HG02970 (cell line): ENCODE results near the gene MEGF6.
"Not testable (repeated sequence)": the region's sequence is repeated elsewhere in the genome, so short reads cannot be mapped to it uniquely, and the experiment has no call there.

Experiments
- ATAC-seq: cut with Tn5 transposase; IDR thresholded peaks from one replicate; pipeline ENCODE4 v1.9.1; 2021; ENCODE audit warnings: mild to moderate bottlenecking, moderate library complexity, moderate number of reproducible peaks; ENCODE audit not compliant: unreplicated experiment, low FRiP score

Gene MEGF6

GRCh38 chr1:3596663-3597598 lies 14.4 kb downstream of the MEGF6 start:
- no peak for ATAC-seq

GRCh38 chr1:3595949-3596348 lies 15.4 kb downstream of the MEGF6 start:
- no peak for ATAC-seq

DNA sequence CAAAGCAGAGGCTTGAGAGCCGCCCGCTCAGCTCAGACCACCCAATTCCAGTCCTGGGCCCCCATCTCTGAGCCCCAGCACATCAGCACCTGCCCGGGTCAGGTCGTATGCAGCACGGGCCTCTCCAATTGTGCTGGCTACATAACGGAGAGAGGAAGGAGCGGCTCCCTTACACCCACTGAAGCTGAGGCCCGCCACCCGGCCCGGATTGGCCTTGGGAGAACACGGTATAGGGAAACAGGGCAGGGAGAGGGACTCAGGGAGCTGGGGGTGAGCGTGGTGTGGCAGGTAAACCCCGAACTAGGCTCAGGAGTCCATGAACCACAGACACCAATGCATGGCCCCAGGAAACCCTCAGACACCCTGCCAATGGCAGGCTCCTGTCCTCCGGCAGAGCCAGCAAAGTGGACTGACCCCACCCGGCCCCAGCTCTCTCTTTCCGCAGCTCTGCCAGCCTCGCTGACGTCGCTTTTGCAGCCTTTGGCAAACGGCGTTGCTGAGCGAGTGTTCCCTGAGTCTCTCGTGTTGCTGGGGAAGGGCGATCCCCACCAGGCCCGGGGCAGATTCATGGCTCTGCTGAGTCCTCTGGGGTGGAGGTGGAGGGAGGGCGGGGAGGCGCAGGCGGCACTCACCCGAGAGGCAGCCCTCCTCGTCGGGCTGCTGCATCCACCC lies 16.5 kb downstream of the MEGF6 start:
- ATAC-seq = no peak

DNA sequence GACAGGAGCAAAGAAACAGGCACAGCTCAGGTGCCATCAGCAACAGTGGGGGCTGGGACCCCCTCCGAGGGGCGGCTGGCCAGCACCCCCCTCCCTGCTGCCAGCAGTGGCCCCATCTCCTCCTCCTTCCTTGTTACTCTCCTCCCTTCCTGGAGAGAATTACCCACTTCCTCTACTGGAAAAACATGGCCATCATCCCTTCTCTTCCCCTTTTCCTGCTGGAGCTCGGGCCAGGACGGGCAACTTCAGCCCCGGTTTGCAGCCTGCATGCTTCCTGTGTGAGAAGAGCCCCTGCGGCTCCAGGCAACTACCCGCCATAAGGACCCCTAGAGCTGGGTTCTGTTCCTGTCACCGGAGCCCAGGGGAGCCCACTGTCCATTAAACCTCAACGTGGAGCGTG lies 17.6 kb downstream of the MEGF6 start:
- ATAC-seq = no peak

DNA sequence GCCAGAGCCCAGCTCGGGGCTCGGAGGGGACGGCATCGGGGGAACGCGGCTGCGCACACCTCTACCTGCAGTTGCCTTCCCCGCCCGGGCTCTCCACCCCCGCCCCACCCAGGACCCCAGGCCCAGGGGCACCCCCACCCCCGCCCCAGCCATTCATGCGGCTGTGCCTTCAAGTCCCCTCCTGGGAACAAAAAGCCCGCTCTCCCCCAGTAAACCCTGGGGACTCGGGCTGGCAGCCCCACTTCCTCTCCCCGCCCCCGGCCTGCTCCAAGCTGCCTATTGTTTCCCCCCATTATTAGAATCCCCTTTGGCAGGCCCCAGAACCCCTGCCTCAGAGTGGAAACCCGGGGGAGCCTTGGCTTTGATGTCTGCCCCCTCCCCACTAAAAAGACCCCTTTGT lies 18.0 kb downstream of the MEGF6 start:
- ATAC-seq = no peak

DNA sequence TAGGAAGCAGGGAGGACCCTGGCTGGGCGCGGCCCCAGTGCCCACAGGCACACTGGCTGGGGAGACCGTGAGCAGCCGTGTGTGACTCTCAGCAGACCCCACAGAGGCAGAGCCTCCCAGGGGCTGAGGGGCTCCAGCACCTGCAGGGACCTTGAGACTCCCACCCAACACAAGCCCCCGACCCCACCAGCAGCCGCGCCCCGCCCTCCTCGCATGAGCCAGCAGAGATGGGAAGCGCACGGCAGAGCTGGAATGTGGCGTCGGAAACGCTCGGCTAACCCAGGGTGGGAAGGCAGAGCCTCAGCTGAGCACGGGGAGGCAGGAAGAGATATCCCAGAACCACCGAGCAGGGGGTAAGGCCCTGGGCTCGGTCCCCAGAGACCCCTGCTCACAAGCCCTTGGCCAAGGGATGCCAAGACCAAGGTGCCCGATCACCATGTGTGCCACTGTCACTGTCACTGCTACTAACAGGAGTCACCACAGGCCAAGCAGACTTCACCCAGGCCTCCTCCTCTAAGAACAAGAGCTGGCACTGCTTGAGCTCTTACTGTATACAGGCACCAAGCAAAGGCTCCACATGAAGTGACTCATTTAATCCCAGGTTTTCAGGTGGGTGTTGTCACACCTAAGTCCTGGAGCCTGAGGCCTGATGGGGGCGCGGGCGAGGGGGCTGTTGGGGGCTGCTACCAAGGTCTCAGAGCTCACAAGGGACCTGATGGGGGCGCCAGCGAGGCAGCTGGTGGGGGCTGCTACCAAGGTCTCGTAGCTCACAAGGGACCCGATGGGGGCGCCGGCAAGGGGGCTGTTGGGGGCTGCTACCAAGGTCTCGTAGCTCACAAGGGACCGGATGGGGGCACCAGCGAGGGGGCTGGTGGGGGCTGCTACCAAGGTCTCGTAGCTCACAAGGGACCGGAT lies 20.1 kb downstream of the MEGF6 start:
- ATAC-seq = no peak

- ATAC-seq = no peak
Measured at GRCh38 chr1:3590139-3590763, 21.1 kb downstream of the MEGF6 start.

DNA sequence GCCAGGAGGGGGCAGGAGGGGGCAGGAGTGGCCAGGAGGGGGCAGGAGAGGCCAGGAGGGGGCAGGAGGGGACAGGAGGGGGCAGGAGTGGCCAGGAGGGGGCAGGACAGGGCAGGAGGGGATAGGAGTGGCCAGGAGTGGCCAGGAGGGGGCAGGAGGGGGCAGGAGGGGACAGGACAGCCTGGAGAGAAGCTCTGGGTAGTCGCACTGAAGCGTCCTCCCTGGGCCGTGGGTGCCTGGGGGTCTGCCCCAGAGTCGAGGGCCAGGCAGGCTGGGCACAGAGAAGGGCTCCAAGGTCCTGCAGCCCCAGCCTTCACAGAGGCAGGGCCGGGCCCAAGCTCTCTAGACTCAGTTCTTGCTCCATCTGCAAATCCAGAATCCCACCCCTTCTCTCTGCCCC lies 22.9 kb downstream of the MEGF6 start:
- no peak for ATAC-seq

- no peak for ATAC-seq
Measured at GRCh38 chr1:3586986-3587759, 24.1 kb downstream of the MEGF6 start.

GRCh38 chr1:3585940-3586568 lies 25.3 kb downstream of the MEGF6 start:
- ATAC-seq = no peak

DNA sequence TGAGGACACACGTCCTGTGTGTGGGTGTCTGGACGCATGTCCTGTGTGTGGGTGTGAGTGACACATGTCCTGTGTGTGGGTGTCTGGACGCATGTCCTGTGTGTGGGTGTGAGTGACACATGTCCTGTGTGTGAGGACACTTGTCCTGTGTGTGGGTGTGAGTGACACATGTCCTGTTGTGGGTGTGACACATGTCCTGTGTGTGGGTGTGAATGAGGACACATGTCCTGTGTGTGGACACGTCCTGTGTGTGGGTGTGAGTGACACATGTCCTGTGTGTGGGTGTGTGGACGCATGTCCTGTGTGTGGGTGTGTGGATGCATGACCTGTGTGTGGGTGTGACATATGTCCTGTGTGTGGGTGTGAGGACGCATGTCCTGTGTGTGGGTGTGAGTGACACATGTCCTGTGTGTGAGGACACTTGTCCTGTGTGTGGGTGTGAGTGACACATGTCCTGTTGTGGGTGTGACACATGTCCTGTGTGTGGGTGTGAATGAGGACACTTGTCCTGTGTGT lies 25.9 kb downstream of the MEGF6 start:
- not testable (repeated sequence) for ATAC-seq

- ATAC-seq = no peak
Measured at GRCh38 chr1:3584915-3585314, 26.4 kb downstream of the MEGF6 start.

DNA sequence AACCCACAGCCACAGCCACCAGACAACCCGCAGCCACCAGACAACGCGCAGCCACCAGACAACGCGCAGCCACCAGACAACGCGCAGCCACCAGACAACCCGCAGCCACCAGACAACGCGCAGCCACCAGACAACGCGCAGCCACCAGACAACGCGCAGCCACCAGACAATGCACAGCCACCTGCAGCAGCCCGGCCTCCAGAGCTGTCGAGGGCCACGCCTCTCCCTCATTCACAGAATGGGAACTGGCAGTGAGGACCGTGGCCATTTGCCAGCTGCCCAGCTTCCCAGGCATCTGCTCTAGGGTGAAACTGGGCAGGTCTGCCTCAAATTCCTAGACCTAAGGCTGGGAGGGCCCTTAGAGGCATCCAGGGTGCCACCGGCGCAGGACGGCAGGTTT lies 27.6 kb downstream of the MEGF6 start:
- ATAC-seq = not testable (repeated sequence)

- no peak for ATAC-seq
Measured at GRCh38 chr1:3581296-3582036, 29.8 kb downstream of the MEGF6 start.

DNA sequence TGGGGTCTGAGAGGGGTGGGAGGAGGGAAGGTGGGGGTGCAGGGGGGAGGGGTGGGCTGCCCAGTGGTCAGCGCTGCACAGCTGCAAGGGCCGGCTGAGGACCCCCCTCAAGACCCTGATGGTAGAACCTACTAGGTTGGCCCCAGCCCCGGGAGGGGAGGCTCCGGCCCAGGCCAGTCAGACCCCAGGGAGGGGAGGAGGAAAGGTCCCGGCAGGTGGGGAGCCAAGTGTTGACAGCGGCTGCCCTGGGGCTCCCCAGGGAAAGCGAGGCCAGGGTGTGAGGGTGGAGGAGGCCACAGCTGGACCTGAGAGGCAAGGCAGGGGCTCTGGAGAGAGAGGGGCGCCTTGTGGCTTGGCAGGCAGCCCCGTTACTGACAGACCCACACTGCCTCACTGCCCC lies 31.1 kb downstream of the MEGF6 start:
- ATAC-seq = no peak

- no peak for ATAC-seq
Measured at GRCh38 chr1:3579626-3580025, 31.7 kb downstream of the MEGF6 start.

DNA sequence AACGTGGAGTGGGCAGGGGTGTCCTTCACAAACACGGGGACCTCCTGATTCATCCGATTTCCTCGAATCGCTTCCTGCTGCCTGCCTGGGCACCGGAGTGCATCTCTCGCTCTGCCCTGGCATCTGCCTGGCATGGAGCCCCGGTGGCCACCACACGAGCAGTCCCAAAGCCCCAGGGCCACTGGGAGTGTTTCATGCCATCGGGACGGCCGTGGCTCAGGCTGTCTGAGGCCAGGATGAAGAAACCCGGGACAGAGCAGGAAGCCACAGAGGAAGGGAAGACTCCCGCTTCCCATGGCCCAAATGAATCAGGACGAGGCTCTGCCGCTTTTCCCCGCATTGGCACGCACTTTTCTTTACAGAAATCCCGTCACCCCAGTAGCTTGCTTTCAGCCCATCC lies 32.4 kb downstream of the MEGF6 start:
- no peak for ATAC-seq

- no peak for ATAC-seq
Measured at GRCh38 chr1:3578433-3578805, 32.9 kb downstream of the MEGF6 start.
